NCI-H146 treated with DMSO at 0.1 percent for 48 hours (cell line): Measurements from ENCODE around the gene PTPRN2.

Experiments used
- DNase-seq: peaks from one replicate; lab custom pipeline; 2025; ENCODE audit not compliant: unreplicated experiment; lab: John Stamatoyannopoulos, UW

The PTPRN2 gene

DNA sequence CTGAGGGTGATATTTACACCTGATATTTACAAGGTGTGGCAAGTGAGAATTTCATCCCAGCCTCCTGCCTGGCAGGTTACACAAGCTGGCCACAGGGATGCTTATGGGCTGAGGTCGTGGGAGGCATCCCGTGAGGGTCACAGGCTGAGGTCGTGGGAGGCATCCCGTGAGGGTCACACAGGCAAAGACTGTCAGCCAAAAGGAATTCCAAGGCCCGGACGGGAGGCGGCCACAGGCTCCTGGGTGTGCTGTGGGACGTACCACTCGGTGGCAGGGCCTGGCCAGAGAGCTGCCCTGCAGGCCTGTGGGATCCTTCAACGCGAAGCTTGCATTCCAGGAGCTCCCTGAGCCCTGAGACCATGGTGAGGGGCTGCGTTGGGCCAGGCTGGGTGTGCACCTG, 790.3 kb downstream of the PTPRN2 start:
- DNase-seq: no peak

DNA sequence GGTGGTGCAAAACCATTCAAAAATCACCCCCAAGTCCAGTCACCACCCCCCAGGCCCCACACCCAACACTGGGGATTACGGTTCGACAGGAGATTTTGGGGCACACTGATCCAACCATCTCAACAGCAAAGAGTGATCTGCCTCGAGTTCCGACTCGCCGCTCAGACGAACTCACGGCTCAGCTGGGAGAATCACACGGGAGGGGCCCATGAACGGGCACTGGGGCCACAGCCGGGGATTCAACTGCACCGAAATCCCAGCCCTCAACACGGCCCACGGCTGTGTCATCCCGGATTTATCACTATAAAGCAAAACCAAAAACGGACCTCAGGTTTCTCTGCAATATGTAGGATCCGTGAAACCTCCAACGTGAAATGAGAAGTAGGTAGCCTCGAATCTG, 790.8 kb downstream of the PTPRN2 start:
- no peak for DNase-seq

DNA sequence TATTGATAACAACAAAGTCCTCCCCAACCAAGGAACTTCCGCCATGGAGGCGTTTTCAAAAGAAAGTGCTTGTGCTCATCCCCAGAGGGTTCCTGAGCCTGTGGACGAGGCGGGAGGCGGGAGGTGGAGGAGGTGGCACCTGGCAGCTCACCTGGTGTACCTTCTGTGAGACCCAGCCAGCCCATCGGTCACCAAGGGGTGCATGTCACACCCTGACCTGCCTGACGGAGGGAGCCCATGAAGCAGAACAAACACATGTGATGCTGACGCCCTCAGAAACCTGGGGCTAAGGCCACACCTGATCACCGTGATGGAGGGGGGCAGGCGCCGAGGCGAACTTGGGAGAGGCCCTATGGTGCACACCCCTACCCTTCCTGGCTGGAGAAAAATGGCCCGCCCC, 792.0 kb downstream of the PTPRN2 start:
- no peak for DNase-seq

DNA sequence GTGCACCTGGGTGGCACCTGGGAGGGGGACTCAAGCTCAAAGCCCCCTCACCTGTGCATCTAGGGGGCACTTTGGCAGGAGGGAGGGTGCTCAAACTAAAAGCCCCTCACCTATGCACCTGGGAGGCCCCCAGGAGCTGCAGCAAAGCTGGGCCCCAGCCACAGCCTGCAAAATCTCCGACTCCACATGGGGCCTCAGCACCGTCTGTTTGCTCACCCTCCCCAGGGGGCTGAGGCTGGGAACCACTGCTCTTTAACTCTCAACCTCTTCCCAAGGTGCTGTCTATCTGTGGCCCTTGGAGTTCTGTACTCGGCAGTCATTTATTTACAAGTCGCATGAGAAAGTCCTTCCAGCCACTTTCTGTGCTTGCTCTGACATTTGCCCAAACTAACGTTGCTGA, 792.4 kb downstream of the PTPRN2 start:
- DNase-seq: peak; percentile 12

DNA sequence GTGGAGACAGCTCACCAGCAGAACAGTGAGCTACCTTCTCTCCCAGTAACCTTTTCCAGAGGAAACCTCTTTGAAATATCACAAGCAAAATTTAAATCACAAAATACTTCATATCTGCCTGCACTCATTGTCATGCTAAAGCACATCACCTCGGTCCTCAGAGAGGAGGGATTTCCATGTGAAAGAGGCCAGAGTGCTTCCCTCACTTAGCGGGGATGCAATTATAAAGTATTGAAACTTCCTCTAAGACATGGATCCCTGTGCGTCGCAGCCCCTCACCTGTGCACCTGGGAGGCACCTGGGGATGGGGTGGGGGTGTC, 792.9 kb downstream of the PTPRN2 start:
- no peak for DNase-seq

DNA sequence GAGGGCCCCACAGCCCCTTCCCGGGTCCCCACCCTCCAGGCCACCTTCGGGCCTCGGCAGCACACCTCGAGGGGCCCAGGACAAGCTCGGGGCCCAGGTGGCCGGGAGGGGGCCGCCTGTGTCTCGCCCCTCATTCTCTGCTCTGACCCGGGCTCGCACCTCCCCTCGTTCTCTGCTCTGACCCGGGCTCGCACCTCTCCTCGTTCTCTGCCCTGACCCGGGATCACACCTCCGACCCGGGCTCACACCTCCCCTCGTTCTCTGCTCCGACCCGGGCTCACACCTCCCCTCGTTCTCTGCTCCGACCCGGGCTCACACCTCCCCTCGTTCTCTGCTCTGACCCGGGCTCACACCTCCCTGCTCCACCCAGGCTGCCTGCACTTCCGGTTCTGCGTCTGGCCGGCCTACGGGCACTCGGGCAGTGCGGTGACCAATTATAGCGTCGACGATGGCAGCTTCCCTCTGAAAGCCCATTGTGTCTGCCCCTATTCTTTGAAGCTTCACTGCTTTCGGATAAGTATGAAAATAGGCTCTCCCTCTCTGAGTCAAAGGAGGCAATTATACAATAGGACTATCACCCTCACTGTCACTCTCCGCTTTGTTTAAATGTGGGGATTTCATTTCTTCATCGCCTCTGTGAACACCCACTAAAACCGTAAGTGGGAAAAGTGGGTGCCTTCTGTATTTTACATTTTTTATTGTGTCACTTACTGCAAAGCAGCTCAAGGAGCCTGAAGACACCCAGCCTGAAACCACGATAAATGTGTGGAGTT, 793.5 kb downstream of the PTPRN2 start:
- no peak for DNase-seq

DNA sequence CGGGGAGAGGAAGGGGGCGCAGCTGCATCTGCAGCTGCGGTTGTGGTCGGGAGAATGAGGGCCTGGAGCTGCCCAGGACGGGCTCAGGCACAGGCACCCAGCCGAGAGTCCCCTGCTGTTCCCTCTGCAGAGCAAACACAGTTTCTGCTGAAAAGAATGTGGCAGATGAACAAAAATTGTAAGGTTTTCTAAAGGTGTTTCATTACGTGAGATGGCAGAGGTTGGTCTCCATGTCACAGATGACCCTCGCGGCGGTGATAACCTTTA, 794.6 kb downstream of the PTPRN2 start:
- DNase-seq: peak; percentile 76

DNA sequence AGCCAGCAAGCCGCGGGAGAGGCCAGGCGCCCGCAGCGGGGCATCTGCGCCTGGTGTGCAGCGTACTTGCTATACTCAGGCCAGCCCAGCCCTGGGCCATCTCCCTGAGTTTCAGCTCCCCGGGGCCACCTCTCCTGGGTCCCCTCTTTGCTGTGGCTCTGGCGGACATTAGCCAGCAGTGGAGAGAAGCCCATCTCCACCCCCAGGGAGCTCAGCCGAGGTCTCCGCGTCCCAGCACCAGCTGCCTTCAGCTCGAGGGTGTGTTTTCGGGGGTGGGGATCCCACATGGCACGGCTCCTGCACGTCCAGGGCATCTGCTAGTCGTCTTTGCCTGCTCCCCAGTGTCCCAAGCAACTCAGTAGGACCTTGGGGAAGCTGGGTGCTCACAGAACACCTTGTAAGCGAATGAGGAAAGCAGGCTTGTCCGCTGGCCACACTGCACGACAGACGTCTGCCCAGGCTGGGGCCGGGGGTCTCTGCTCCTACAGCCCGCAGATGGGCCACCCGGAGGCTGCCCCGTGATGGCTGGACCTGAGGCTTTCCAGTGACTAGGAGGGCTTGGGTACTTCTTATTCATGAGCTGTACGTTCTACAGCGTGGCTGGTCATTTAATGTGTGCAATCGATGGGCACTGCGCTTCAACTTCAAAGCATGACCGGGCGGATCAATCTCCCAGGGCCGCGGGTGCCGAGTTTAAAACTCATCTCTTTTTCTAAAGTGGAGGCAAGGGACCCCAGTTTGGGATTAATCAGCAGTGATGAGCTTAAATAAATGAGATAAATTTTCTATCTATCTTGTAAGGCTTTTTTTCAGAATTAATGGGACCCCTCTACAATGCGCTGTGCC, 795.2 kb downstream of the PTPRN2 start:
- no peak for DNase-seq

DNA sequence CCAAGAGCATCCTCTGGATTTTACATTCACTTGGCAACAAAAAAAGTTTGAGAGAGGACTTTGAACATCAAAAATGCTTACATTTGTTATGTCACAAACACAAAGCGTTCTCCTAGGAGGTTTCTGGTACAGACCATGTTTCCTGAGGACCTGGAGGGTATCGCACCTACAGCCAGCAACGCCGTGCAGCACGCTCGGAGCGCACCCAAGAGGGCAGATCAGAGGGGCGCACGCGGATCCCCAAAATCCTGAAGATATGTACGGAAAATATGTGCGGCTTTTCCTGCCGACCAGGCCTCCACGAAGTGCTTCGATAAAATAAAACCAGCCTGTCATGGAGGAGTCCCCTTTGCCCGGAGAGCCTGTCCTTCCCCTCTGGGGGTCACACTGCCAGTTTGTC, 796.0 kb downstream of the PTPRN2 start:
- no peak for DNase-seq

DNA sequence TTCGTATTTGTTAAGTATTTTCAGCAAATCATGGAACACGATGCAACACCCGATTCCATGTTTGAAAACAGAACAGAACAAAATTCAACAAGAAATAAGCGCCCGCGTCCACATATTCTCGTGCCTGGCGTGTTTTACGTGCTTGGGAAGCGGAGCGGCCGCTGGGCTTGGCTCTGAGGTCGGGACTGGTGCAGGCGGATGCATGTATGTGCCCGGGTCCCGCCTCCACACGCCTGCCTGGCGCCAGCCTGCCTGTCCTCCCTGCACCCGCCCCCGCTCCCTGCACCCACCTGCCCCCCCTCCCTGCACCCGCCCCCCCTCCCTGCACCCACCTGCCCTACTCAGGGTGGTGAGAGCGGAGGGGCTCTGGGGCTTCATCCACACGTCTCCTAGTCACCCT, 796.4 kb downstream of the PTPRN2 start:
- DNase-seq: no peak

DNA sequence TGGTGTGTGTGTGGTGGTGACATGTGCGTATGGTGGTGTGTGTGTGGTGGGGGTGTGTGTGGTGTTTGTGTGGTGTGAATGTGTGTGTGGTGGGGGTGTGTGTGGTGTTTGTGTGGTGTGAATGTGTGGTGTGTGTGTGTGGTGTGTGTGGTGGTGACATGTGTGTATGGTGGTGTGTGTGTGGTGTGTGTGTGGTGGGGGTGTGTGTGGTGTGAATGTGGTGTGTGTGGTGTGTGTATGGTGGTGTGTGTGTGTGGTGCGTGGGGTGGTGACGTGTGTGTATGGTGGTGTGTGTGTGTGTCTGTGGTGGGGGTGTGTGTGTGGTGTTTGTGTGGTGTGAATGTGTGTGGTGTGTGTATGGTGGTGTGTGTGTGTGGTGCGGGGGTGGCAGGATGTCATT, 797.7 kb downstream of the PTPRN2 start:
- DNase-seq: no peak

DNA sequence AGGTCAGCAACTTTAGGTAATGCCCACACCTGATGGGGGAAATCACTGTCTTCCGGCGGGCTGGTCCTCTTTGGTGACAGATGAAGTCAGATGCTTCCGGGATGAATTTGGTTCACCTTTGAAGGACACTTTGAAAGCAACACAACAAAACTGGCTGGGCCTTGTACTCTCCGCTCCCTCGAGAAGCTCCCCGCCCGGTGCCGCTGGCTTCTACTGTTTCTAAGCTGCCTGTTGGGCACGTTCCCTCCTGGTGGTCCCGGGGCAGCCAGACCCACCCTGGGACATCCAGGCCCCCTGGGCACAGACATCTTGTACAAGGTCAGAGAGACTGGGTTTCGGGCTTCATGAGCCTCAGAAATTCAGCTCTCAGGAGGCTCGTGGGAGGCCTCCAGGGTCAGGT, 798.5 kb downstream of the PTPRN2 start:
- no peak for DNase-seq

DNA sequence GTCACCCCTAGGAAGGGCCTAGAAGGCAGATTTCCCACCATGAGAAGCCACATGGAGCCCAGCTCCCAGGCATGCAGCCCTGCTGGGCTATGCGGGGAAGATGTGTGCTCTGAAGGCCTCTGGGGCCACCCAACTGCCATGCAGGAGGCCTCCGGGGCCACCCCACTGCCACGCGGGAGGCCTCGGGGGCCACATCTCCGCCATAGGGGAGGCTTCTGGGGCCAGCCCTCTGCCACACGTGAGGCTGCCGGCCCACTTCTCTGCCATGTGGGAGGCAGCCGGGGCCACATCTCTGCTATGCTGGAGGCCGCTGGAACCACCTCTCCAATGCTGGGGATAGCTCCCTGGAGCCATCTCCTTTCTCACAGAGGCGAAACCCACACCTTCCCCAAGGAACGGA, 799.0 kb downstream of the PTPRN2 start:
- no peak for DNase-seq

DNA sequence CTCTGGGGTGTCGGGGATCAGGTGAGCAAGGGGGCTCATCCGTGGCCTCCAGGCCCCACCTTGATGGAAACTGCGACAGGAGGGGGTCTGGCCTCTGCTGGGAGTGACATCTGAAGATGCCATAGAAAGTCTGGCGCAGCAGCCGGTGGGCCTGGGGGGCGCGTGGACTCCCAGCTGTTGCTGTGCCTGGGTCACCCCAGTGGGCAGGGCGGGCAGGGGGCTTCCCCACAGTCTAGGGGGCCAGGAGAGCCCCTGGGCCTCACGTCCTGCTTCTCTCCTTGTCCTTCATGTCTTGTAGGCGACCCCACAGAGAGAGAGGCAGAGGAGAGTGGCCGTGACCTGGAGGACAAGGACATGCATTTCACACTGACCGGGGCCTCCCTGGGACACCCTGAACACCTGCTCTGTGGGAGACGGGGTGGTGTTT, 800.3 kb downstream of the PTPRN2 start:
- no peak for DNase-seq

DNA sequence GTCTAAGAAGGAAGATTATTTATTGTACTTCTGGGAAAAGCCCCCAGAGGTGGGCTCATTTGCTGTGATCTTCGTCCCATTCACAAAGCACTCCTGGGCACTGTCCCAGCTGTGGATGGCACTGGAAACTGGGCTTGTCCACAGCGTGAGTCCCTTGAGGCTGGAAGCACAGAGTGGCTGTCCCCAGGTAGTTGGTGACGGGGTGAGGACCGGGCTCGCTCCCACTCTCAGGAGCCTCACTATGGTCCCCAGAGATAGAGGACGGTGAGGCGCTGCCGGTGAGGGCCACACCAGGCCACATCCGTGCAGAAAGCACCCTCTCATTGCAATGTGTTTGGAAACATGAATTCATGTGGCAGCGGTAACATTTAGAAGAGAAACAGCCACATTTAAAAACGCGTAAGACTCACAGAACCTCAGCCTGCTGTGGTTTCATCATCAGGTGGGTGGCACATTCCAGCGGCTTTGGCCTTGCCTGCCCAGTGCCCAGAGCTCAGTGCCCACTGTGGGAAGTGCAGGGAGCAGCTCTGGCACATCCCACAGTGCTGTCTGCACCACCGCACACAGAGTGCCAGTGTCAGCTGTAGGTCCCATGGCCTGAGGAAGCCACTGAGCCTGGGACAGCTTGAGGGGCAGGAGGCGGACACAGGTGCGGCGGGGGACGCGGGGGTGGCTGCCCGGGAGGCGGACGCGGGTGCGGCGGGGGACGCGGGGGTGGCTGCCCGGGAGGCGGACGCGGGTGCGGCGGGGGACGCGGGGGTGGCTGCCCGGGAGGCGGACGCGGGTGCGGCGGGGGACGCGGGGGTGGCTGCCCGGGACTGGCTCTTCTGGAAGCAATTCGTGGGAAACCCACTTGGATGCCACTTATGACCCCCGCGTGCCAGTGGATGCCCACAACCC, 801.0 kb downstream of the PTPRN2 start:
- DNase-seq: no peak

DNA sequence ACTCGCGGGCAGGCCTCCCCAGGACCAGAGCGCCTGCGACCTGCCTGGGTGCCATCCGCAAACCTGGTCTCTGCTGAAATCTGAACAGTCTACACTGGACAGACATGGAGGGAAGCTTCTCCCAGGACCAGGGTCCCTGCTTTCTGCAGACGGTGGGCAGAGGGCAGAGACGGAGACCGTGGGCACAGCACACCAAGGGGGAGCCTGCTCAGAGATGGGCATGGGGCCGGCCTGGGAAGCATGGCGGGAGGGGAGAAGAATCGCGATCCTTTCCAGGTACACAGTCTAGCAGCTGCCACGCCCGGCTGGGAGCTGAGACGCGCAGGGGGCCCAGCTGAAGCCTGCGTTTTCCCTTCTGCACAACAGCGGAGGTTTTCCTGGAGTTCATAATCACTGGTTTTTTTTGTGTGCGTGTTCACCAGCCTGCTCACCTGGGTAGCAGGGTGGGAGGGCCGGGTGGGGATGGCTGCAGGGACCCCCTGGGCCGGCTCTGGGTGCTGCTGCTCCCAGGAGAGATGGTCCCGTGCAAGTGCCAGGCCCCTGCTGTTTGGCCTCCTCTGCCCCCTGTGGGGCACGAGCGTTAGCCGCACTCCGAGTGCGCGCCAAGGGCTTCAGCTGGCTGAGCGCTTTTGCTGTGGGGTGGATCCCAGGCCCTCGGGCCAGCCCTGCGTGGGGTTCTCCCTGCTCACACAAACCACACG, 802.0 kb downstream of the PTPRN2 start:
- DNase-seq: no peak

DNA sequence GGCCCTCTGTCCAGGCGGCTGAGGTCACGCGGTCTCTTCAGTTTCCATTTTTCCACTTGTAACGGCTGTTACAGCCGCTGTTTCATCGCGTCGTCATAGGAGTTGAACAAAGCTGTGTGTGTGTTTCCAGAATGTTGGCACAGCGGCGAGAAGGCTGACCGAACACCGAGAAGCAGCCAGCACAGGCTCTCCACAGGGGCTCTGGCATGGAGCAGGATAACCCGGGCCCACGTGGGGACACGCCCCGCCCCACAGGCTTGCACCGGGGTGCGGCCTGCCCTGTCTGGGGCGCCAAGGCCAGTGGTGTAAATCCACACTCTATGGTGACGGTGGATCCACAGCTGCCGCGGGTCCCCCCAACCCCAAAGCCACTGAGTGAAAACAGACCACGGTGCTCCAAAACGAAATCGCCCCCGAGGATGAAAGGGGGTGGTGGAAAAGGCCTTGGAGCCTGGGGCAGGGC, 802.6 kb downstream of the PTPRN2 start:
- no peak for DNase-seq

DNA sequence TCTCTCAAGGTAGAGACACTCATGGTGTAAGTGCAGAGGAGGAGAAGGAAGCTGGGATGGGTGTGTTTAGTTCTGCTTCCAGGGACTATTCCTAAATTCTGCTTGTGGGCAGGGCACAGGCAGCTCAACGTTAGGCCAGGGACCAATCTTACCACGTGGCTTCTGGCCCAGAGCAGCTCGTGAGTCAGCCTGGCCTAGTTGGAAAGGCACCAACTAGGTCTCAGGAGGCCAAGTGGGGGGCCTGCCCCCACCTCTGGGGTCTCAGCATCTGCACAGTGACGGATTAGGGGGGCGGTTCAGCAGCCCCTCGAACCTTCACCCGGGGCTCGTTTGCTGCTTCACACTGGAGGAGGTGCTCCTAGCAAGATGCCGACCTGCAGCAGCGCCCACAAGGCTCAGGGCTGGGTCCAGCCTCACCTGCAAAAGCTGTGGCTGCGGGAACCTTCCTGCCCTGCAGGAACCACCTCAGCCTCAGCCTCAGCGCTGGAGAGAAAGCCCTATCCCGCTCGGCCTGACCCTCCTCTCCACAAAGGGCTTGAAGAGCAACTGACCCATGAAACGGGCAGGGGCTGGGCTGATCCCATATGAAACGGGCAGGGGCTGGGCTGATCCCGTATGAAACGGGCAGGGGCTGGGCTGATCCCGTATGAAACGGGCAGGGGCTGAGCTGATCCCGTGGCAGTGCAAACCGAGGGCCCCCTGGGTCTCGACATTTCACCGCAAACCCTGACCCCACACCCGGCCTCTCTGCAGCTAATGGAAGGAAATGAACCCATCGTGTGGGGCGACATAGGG, 803.4 kb downstream of the PTPRN2 start:
- no peak for DNase-seq

DNA sequence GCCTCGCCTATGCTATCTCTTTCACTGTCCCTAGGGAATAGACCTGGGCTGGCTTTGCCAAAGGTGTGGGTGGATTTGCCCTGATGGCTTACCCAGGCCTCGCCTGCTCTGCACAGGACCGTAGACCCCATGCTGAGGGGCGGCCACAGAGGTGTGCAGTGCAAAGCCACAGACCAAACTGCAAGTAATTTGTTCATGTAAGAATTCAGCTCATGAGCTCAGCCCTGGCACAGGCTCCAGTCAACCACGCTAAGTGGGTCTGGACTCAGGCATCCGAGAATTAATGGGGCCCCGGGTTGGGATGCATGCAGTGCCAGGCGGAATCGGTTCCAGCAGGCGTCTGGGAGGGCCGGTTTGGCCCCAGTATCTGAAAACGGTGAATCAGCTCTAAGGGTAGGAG, 805.6 kb downstream of the PTPRN2 start:
- no peak for DNase-seq

DNA sequence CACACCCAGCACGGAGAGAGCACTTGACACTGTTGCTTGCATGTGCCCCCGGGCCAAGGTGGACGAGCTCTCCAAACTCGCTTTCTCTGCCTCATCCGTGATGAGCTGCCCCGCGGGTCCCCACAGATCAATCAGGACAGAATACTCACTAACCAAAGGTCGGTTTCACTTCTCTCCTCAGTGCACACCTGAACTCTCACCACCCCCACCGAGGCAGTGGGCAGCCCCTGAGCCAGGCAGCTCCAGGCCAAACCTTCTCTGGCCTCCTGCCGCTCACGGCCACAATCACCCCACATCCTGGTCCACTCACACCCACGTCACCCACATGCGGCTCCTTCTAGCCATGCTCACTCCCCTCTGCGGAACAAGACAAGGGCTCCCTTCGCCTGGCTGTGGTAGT, 806.9 kb downstream of the PTPRN2 start:
- no peak for DNase-seq
